A172 (cell line): Measurements from ENCODE around the gene MCF2L. TPM values are rescaled to one million over a fixed set of nuclear protein-coding genes. Genes with fewer than 3 reads are reported as not detected.

Source experiments
- DNase-seq: peaks from one replicate; pipeline ENCODE4 v3.0.0-alpha.2; 2015; ENCODE audit warnings: low spot score
- total RNA-seq: library from RNA; depleted of rRNA; stranded (reverse); fragments of >200 nt; shearing (Covaris generic); gene quantifications from 2 replicates; pipeline ENCODE4 v1.2.3, GENCODE V29; 2014

Gene MCF2L
- total RNA-seq, 1 experiment from 2014 or later: 12.4 TPM

GRCh38 chr13:112962911-112963625, 5.9 kb upstream of the MCF2L start:
- no peak for DNase-seq

GRCh38 chr13:112963641-112964040, 5.4 kb upstream of the MCF2L start:
- no peak for DNase-seq

- no peak for DNase-seq
These were observed 4.0 kb upstream of the MCF2L start for GRCh38 chr13:112964971-112965492.

DNA sequence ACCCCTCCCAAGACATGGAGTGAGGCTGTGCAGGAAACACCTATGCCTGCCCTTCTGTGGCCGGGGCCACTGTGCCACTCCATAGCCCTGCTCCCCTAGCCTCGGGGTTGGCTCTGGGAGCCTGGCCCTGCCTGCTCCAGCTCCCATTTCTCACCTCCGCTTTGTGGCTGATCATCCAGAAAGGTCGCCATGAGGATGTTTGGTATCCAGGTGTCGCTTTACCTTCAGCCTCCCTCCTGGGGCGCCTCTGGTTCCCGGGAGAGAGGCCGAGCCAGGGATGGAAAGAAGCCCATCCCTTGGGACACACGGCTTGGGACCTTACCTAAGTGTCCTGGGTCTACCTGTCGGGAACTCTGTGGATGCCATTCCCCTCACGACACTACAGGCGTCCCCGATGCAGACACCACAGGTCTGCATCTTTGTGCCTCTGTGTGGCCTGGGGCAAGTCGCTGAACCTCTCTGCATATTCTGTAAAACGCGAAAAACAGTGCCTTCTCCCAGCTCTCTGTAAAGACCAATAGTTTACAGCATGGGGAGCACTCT, 3.4 kb upstream of the MCF2L start:
- DNase-seq: no peak

DNA sequence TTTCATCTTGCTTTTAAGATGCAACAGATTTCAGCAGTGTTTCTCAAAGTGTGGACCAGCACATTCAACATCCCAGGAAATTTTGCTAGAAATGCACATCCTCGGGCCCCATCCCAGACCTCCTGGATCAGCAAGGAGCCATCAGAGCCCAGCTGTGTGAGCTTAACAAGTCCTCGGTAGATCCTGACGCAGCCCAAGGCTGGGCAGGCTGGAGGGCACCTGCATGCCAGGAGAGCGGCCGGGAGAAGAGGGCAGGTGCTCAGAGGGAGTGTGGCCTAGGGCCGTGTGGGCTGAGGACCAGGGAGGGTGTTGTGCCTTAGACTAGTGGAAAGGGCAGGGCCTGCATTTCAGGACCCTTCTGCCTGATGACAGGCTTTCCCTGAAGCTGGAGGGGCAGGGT, 2.2 kb upstream of the MCF2L start:
- no peak for DNase-seq

- no peak for DNase-seq
These were observed 1.2 kb upstream of the MCF2L start for GRCh38 chr13:112967686-112968379.

DNA sequence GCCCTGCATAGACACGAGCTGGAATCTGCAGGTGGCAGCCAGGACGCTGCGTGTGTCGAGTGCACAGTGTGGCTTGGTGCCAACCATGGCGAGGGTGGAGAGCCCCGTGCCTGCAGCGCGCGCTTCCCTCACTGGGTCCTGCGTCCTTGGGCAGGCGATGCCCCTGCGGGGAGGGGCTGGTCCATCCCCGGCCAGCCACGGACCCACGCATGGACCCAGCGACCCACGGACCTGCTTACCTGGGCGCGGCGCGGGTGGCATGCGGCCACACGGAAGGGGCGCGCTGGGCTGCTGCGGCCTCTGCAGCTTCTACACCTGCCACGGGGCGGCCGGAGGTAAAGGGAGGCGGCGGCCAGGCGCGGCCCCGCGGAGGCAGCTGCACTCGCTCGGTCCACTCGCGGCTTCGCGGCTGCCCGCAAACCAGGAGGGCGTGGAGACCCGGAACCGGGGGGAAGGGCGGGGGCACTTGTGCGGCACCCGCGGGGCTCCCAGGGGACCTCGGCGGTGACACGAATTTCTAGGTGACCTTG, 569 bp upstream of the MCF2L start:
- no peak for DNase-seq

DNA sequence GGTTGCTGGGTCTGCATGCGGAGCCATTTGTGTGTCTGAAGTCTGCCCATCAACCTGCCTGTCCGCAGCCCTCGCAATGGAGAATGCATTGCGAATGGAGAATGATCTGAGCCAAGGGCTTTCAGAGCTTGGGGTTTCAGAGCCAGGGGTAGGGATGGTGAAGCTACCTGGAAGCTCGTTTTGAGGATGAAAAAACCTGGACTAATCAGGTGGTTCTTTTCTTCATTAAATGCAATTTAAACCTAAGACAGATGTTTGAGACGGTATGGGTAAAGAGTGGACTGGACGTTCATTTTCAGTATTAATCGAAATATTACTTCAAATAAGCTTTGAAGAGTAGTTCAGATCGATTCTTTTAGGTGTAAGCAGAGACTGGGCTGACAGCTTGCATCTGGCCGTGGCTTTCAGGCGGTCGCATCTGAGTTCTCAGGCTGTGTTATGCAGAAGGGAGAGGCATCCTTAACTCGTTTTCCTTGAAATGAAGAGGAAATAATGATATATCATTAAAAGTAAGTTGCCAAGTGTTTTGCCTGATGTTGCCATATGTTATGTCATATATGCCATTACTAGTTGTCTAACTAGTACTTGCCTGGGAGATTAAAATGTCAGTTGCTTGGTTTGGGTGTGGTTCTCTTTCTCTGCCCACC, 801 bp downstream of the MCF2L start:
- DNase-seq: no peak

DNA sequence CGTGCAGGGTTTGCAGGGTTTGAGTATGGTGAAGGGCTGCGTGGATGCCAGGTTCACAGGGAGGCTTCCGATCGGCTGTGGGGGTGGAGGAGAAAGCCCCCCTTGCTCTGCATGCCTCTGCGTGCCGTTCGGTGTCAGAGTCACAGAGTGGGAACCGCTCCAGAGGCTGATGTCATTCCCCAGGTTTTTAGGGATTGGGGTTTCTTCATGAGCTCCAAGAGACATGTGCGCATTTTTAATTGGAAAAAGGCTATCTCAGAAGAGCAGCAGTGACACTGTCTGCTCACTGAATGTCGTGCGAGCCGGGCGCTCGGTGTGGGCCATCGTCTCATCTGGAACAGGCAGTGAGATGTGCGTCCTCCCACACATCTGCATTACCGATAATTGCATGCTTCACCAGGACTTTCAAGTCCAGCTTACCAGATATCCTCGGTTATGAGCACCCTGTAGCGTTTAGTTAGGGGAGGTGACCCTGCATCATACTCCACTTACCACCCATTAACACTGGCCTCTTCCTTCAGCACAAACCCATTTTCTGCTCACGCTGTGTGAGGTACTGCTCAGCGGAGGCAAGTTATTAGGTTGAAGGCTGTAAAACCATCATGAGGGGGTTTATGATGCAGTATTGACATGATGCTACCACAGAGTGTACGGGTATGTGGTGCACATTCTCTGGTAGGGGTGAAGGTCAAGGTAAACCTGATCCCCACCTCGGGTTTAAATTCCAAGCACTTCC, 1.7 kb downstream of the MCF2L start:
- no peak for DNase-seq

DNA sequence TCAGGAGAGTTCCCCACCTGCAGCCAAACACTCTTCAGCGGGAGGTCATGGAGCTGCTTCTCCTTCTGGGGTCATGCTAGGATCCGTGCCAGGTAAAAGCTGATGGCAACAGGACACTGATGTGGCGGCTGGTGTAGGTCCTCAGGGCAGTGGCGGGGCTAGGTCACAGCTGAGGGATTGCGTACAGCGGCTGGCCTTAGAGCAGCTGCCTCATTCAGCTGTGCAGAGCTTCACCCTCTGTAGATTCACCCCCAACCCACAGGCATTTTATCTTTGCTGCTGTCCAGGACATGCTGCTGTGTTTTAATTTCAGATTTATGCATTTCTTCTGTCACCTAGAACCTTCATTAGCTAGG, 2.3 kb downstream of the MCF2L start:
- DNase-seq: no peak

GRCh38 chr13:112972258-112972657, 3.2 kb downstream of the MCF2L start:
- DNase-seq: no peak

GRCh38 chr13:112972867-112973576, 4.0 kb downstream of the MCF2L start:
- no peak for DNase-seq

- no peak for DNase-seq
These were observed 4.5 kb downstream of the MCF2L start for GRCh38 chr13:112973577-112973951.

DNA sequence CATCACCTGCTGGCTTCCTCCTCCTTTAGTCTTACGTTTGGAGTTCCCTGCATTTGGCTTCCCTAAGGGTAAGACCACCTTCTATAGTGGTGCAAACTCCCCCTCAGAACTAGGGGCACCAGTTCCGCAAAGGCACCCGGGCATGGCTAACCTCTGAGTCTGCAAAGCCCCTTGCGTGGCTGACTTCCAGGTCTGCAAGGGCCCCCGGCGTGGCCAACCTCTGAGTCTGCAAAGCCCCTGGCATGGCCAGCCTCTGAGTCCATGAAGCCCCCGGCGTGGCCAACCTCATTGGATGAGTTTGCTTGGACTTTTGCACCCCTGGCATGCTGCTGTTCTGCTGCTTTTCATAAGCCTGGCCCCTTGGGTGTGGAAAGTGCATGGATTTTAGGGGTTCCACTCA, 5.1 kb downstream of the MCF2L start:
- no peak for DNase-seq

GRCh38 chr13:112974671-112975070, 5.7 kb downstream of the MCF2L start:
- DNase-seq: no peak

- DNase-seq: no peak
These were observed 6.5 kb downstream of the MCF2L start for GRCh38 chr13:112975401-112975939.

DNA sequence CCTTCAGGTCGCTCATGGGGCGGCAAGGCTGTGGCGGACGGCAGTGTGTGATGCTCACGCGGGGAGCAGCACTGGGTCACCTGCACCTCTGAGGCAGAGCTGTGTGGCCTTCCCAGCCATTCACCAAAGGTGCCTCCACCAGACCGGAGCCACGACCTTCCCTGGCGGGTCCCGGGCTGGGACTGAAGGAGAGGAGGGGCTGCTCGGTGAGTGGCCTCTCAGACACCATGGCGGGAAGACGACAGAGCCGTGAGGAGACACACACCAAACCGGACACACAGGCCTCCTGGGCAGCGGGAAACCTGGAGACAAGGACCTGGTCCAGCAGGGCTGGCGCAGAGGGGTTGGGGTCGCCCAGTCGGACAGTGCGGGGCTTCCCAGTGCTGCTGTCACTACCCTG, 7.5 kb downstream of the MCF2L start:
- no peak for DNase-seq

DNA sequence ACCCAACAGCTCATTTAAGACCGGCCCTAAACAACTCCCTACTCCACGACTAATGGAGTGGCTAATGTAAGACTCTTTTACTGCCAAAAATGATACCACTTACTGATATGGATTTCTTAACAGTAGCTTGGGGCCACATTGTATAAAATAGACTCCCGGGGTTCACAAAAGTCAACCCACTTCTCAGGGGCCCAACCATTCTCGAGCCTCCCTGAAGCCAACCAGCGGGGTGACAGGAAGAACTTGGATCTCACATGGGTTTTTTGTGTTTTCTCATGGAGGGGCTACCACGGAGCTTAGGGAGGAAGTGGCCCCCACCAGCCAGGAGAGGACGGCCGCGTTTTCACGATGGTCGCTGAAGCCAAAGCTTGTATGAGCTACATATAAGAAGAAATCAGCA, 8.1 kb downstream of the MCF2L start:
- no peak for DNase-seq

GRCh38 chr13:112977525-112977924, 8.5 kb downstream of the MCF2L start:
- no peak for DNase-seq

DNA sequence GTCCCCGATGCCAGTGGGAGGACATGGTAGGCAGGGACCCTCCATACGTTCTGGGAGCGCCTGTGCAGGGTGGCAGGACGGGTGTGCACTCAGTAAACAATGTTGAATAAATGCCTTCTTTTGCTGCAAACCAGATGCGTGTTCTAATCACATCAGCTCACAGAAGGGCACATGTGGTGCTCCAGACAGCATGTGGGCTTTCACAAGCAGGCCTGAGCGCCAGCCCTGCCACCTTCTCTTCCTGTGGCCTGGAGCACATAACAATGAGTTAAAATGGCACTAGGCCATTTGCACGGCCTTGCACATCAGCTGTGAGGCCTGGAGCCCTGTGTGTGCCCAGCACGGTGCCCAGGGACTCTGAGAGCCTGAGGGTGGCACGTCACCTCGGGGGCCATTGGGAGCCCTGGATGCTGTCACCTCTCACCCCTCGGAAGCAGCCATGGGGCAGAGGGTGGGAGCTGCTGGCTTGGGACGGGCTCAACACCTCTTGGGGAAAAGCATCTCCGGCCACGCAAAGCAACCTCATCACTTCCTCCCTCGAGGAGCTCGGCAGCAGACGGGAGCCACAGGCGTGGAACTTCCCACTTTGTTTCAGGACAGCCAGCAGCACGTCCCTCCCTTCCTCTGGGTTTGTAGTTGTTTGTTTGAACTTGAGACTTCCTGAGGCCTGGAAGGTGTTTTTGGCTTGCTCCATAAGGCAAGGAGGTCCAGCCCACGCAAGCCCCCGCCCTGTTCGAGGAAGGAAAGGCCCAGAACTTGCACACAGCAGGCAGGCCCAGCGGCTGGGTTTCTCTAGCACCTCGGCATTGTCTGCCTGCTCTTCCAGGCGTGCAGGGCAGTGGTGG, 9.8 kb downstream of the MCF2L start:
- no peak for DNase-seq
